ENCODE results near the gene CAPN12.

Gene CAPN12

GRCh38 chr19:38696729-38697055 lies 47.6 kb downstream of the CAPN12 start:
- Histone ChIP-seq H3K27me3 (ENCODE audit: insufficient read depth, poor library complexity, severe bottlenecking) (no peaks in the 10 kb centered on the region), H3K27ac (replicated peaks) (no peak overlapping the region), H3K4me3 (replicated peaks; ENCODE audit: insufficient read depth, low read length) (no peak overlapping the region)
- DNase-seq (ENCODE audit: low read depth in 1 of 2, low spot score in 1 of 2), result no peak
- no peak for TF ChIP-seq REST (IDR thresholded peaks at IDR 0.05; ENCODE audit: insufficient replicate concordance, low read depth)
- no peak for TF ChIP-seq POLR2AphosphoS5 (IDR thresholded peaks at IDR 0.05; ENCODE audit: low read depth)
- no peak for TF ChIP-seq CTCF (IDR thresholded peaks at IDR 0.05; ENCODE audit: insufficient read depth, low read length)
- no peak for TF ChIP-seq SPI1 (IDR thresholded peaks at IDR 0.05; ENCODE audit: borderline replicate concordance, low read depth)
- TF ChIP-seq GABPA (IDR thresholded peaks at IDR 0.05; ENCODE audit: low read depth), result no peak

- Histone ChIP-seq H3K27me3 (ENCODE audit: insufficient read depth, poor library complexity, severe bottlenecking) (no peaks in the 10 kb centered on the region), H3K4me3 (replicated peaks; ENCODE audit: insufficient read depth, low read length) (no peak overlapping the region), H3K27ac (replicated peaks) (peak overlapping the region; percentile 58; the same call in 1 of the 2 replicates)
- TF ChIP-seq REST (IDR thresholded peaks at IDR 0.05; ENCODE audit: insufficient replicate concordance, low read depth), result no peak
- no peak for TF ChIP-seq SPI1 (IDR thresholded peaks at IDR 0.05; ENCODE audit: borderline replicate concordance, low read depth)
- no peak for TF ChIP-seq POLR2AphosphoS5 (IDR thresholded peaks at IDR 0.05; ENCODE audit: low read depth)
- no peak for TF ChIP-seq CTCF (IDR thresholded peaks at IDR 0.05; ENCODE audit: insufficient read depth, low read length)
- no peak for TF ChIP-seq GABPA (IDR thresholded peaks at IDR 0.05; ENCODE audit: low read depth)
- no peak for DNase-seq (ENCODE audit: low read depth in 1 of 2, low spot score in 1 of 2)
Measured at GRCh38 chr19:38695832-38696728, 48.2 kb downstream of the CAPN12 start.

GRCh38 chr19:38695317-38695683 lies 49.0 kb downstream of the CAPN12 start:
- H3K4me3 ChIP-seq (replicated peaks; ENCODE audit: insufficient read depth, low read length), result no peak overlapping the region
- TF ChIP-seq GABPA (IDR thresholded peaks at IDR 0.05; ENCODE audit: low read depth), result no peak
- TF ChIP-seq REST (IDR thresholded peaks at IDR 0.05; ENCODE audit: insufficient replicate concordance, low read depth), result no peak
- TF ChIP-seq CTCF (IDR thresholded peaks at IDR 0.05; ENCODE audit: insufficient read depth, low read length), result no peak
- no peak for TF ChIP-seq POLR2AphosphoS5 (IDR thresholded peaks at IDR 0.05; ENCODE audit: low read depth)
- TF ChIP-seq SPI1 (IDR thresholded peaks at IDR 0.05; ENCODE audit: borderline replicate concordance, low read depth), result peak; percentile 73; the same call in 1 of the 2 replicates
- H3K27me3 ChIP-seq (ENCODE audit: insufficient read depth, poor library complexity, severe bottlenecking), result no peaks in the 10 kb centered on the region
- DNase-seq (ENCODE audit: low read depth in 1 of 2, low spot score in 1 of 2), result peak in 1 of 2 experiments; percentile 65
- peak overlapping the region; percentile 58 for H3K27ac ChIP-seq (replicated peaks)

All from HL-60 (cell line).